Effector memory CD8-positive, alpha-beta T cell (primary cell): Measurements from ENCODE around the gene RPP38.

ENCODE experiments used
- ATAC-seq: fragments of 150-1000 bp; cut with Tn5 transposase; replicated peaks from 2 replicates; pipeline ENCODE4 v1.10.0; 2021; ENCODE audit warnings: mild to moderate bottlenecking, moderate library complexity
- DNase-seq, 3 experiments: peaks; one replicate each; pipeline ENCODE4 v3.0.0; 2021
- H3K27ac Mint-ChIP-seq, 2 donors: one replicate each; pipeline ENCODE4 v1.8.0; 2022; ENCODE audit warnings: mild to moderate bottlenecking in 2 of 2, mixed read lengths in 2 of 2, moderate library complexity in 2 of 2
- H3K27me3 Mint-ChIP-seq, 2 donors: one replicate each; pipeline ENCODE4 v1.8.0; 2022; ENCODE audit warnings: mixed read lengths in 2 of 2
- H3K36me3 Mint-ChIP-seq: one replicate; pipeline ENCODE4 v1.8.0; 2022; ENCODE audit warnings: mild to moderate bottlenecking, moderate library complexity, mixed read lengths; ENCODE audit not compliant: insufficient read depth
- H3K4me1 Mint-ChIP-seq, 2 donors: one replicate each; pipeline ENCODE4 v1.8.0; 2022; ENCODE audit warnings: low read depth in 2 of 2, mixed read lengths in 2 of 2
- H3K4me3 Mint-ChIP-seq, 2 donors: one replicate each; pipeline ENCODE4 v1.8.0; 2022; ENCODE audit warnings: mild to moderate bottlenecking in 2 of 2, mixed read lengths in 2 of 2, moderate library complexity in 2 of 2
- H3K9me3 Mint-ChIP-seq, 2 donors: one replicate each; pipeline ENCODE4 v1.8.0; 2022; ENCODE audit warnings: mixed read lengths in 2 of 2

RPP38 gene

DNA sequence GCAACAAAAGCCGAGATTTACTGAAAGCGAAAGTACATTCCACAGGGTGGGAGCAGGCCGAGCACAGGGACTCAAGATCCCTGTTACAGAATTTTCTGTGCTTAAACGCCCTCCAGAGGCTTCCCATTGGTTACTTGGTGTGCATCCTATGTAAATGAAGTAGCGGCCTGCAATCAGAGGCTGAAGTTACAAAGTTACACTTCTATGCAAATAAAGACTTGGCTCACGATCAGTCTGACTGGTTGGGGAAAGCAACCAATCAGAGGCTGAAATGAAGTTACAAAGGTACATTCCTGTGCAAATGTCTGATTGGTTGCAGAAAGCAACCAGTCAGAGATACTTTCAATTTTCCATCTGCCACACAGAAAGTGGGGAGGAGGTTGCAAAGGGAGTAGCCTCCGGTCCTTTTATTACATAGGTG lies 12.6 kb upstream of the RPP38 start:
- no peak overlapping the region for H3K27ac Mint-ChIP-seq
- no peaks in the 10 kb centered on the region for H3K9me3 Mint-ChIP-seq
- H3K36me3 Mint-ChIP-seq: no peaks in the 10 kb centered on the region
- ATAC-seq (peak; percentile 4), DNase-seq (no peak)
- H3K4me3 Mint-ChIP-seq: peak overlapping the region in 1 of 2 donors; percentile 6
- H3K4me1 Mint-ChIP-seq: no peaks in the 10 kb centered on the region
- H3K27me3 Mint-ChIP-seq: peaks cover 0 to 6% of the 10 kb centered on the region in 2 donors

DNA sequence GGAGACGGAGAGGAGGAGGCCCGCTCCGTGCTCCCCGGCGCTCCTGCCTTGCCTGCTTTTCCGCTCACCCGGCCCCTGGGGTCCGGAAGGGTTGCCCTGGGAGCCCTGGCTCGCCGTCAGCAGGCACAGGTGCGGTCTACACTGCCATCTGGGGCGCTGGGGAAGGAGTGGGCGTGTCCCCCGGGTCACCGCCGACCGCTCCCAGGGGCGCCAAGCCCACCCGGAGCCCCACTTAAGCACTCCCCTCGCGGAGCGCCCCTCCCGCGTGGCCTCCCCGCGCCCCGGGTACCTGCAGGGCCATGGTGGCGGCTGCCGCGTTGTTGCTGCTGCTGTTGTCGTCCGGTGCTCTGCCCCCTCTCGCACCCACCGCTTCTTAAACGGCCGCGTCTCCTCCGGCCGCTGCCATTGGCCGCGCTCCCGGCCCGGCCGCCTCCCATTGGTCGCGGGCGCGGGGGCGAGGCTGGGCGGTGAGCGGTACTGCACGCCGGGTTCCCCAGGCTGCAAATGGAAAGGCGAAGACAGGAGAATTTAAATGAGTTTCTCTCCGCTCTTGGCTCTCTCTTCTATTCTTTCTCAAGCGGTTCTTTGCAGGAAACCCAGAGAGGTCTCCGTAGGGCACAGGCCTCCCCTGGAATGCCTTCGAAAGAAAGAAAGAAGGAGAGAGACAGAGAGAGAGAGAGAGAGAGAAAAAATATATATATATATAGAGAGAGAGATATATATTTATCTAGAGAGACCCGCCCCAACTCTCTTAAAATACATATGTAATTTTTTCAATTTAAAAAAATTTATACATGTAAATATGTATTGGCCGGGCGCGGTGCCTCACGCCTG lies 8.5 kb upstream of the RPP38 start, which contains the start of gene ACBD7:
ACBD7 (minus strand) TSS at position 349 of the 834 bp plus-strand sequence; CDS start at position 301, 48 bp downstream.
- Mint-ChIP-seq H3K36me3 (no peaks in the 10 kb centered on the region), H3K9me3 (no peaks in the 10 kb centered on the region), H3K4me1 (no peaks in the 10 kb centered on the region), H3K27me3 (no peaks in the 10 kb centered on the region), H3K4me3 (peak within 1 kb of the TSS; percentile 73 to 74), H3K27ac (no peak within 1 kb of the TSS)
- ATAC-seq (peak; percentile 99), DNase-seq (peak; percentile 71 to 79 (median 76))

DNA sequence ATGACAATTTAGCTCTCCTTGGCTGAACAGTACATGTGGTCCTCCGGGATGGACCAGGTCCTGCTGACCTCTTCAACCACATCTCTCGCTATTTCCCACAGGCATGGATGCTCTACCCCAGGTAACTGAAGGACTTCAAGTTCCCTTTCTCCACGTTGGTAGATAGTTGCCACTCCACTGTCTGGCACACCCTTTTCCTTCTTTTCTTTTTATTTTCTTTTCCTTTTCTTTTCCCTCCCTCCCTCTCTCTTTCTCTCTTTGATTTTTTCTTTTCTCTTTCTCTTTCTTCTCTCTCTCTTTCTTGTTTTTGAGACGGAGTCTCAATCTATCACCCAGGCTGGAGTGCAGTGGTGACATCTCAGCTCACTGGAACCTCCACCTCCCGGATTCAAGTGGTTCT lies 5.7 kb upstream of the RPP38 start:
- ATAC-seq (no peak), DNase-seq (no peak)
- Mint-ChIP-seq H3K27ac (no peak overlapping the region), H3K36me3 (peaks cover 4% of the 10 kb centered on the region), H3K4me1 (peaks cover 3% of the 10 kb centered on the region in 2 donors), H3K4me3 (no peak overlapping the region), H3K9me3 (no peaks in the 10 kb centered on the region), H3K27me3 (no peaks in the 10 kb centered on the region)

GRCh38 chr10:15092855-15093408 lies 4.2 kb upstream of the RPP38 start:
- Mint-ChIP-seq H3K9me3 (no peaks in the 10 kb centered on the region), H3K27ac (no peak overlapping the region), H3K4me1 (peaks cover 10 to 12% of the 10 kb centered on the region in 2 donors), H3K27me3 (no peaks in the 10 kb centered on the region), H3K4me3 (no peak overlapping the region), H3K36me3 (peaks cover 19% of the 10 kb centered on the region)
- DNase-seq: no peak
- no peak for ATAC-seq

DNA sequence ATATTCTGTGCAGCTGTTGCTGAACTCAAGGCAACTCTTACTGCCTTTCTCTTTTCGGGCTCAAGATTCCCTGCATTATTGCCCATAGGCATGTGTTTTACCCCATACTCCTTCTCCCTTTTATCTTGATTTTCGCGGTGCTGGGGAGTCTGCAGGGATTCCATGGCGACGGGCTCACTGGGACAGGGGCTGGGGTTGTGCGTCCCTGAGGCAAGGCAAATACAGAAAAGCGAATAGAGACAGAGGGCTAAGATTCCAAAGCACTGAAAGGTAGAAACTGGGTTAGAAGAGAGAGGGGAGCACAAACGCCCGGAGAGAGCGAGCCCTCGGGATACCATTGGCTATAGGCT lies 519 bp upstream of the RPP38 start:
- H3K9me3 Mint-ChIP-seq: no peaks in the 10 kb centered on the region

DNA sequence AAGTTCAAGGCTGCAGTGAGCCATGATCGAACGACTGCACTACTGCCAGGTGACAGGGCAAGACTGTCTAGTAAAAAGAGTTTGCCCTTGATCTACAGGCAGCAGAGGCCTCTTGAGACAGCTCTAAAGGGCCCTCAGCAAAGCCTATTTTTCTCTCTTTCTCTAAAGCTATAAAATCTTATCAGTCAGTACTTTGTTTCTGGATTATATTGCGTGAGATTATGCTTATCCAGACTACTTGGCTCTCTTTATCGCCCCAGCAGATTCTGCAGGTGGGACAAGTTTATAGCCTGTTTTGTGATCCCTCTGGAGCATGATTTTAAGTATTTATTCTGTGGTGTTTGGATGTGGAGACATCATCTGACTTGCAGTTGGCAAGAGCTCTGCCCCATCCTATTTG lies 2.7 kb downstream of the RPP38 start:
- Mint-ChIP-seq H3K36me3 (peaks cover 62% of the 10 kb centered on the region), H3K9me3 (no peaks in the 10 kb centered on the region)

More for the DNA sequence above, 519 bp upstream of the RPP38 start:
- no peaks in the 10 kb centered on the region for H3K27me3 Mint-ChIP-seq
- H3K4me3 Mint-ChIP-seq: peak overlapping the region; percentile 94 to 95
- H3K36me3 Mint-ChIP-seq: peaks cover 30% of the 10 kb centered on the region
- ATAC-seq (peak; percentile 13), DNase-seq (no peak)
- peak overlapping the region; percentile 99 for H3K27ac Mint-ChIP-seq
- H3K4me1 Mint-ChIP-seq: peaks cover 22 to 29% of the 10 kb centered on the region in 2 donors

GRCh38 chr10:15103513-15103912 lies 6.4 kb downstream of the RPP38 start:
- Mint-ChIP-seq H3K4me3 (no peak overlapping the region), H3K36me3 (peaks cover 71% of the 10 kb centered on the region), H3K9me3 (no peaks in the 10 kb centered on the region), H3K27ac (peak overlapping the region in 1 of 2 donors; percentile 82), H3K4me1 (peaks cover 10 to 21% of the 10 kb centered on the region in 2 donors), H3K27me3 (no peaks in the 10 kb centered on the region)
- DNase-seq (no peak), ATAC-seq (no peak)

More for the DNA sequence above, 2.7 kb downstream of the RPP38 start:
- Mint-ChIP-seq H3K27ac (peak overlapping the region in 1 of 2 donors; percentile 89), H3K4me3 (peak overlapping the region in 1 of 2 donors; percentile 36), H3K27me3 (no peaks in the 10 kb centered on the region), H3K4me1 (peaks cover 23 to 29% of the 10 kb centered on the region in 2 donors)
- ATAC-seq: no peak
- DNase-seq: no peak

DNA sequence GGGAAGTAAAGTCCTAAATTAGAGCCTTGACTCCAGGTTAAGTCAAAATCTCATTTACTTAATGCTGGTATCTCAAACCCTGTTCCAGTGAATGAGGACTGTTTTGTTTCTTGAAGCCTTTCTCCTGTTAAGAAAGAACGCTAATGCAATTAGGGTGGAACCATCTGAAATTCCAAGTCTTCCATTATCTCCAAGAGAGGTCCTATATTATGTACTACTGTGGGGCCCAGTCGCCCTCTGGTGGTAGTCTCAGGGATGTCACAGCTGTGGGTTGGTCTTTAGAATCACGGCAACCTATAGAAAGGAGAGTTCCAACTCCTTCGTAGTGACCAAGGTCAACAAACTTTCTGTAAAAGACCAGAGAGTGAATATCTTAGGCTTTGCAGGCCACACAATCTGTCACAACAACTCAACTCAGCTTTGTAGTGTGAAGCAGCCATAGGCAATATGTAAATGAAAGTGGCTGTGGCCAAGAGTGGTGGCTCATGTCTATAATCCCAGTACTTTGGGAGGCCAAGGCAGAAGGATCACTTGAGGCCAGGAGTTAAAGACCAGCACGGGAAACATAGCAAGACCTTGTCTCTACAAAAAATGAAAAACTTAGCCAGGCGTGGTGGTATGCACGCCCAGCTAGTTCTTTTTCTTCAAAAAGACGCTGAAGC lies 9.3 kb downstream of the RPP38 start:
- peak; percentile 58 to 70 (median 64) for DNase-seq
- Mint-ChIP-seq H3K4me1 (peaks cover 3 to 5% of the 10 kb centered on the region in 2 donors), H3K27me3 (no peaks in the 10 kb centered on the region), H3K27ac (peak overlapping the region; percentile 9 to 35), H3K9me3 (no peaks in the 10 kb centered on the region), H3K36me3 (peaks cover 85% of the 10 kb centered on the region), H3K4me3 (no peak overlapping the region)
- ATAC-seq: peak; percentile 99

DNA sequence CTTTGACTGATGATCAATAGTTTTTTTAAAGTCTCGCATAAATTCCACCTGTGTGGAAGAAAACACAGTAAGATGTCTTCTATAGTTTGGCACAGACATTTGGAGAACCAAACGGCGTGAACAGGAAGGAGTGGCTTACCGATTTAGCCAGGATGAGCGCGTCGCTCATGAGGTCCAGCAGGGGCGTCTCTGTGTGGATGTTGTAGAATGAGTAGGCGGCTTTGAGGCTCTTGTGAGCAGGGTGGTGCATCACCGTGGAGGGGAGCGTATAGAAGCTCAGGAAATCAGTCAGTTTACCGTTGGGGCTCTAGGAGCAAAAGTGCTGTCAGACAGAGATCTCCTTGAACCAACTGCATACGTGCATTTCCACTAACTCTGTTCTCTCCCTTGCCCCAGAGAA lies 15.5 kb downstream of the RPP38 start:
- Mint-ChIP-seq H3K36me3 (peaks cover 48% of the 10 kb centered on the region), H3K9me3 (no peaks in the 10 kb centered on the region), H3K27me3 (no peaks in the 10 kb centered on the region), H3K4me1 (peaks cover 0 to 5% of the 10 kb centered on the region in 2 donors), H3K4me3 (no peak overlapping the region), H3K27ac (peak overlapping the region in 1 of 2 donors; percentile 72)
- DNase-seq: no peak
- ATAC-seq: no peak

DNA sequence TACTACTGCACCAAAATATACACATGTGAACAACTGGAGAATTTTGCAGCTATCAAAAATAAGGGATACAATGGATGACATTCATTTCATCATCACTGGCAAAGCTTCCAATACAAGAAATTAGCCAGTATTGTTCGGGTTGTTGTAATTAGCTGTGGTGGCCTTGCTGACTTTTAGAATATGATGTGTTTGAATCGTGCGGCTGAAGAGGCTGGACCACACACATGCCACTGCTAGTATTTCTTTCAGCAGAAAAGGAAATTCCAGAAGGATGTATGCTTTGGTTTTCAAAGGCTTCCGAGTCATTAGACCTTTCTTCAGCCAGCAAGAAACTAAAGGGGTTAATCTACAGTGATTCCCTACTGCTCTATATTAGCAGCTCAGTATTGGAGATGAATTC lies 16.6 kb downstream of the RPP38 start:
- Mint-ChIP-seq H3K9me3 (no peaks in the 10 kb centered on the region), H3K36me3 (peaks cover 37% of the 10 kb centered on the region), H3K4me1 (peaks cover 0 to 8% of the 10 kb centered on the region in 2 donors), H3K27ac (no peak overlapping the region), H3K27me3 (no peaks in the 10 kb centered on the region), H3K4me3 (no peak overlapping the region)
- ATAC-seq (no peak), DNase-seq (no peak)

DNA sequence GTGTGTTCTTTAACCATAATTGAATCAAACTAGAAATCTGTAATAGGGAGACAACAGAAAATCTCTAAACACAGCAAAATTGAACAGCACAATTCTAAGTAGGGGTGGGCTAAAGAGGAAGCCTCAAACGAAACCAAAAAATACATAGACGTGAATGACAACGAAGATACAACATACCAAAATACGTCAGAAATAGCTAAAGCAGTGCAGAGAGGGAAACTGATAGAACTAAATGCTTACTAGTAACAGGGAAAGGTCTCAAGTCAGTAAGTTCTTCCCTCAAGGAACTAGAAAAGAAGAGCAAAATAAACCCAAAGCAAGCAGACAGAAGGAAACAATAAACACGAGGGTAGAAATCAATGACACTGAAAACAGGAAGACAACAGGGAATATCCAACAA lies 19.1 kb downstream of the RPP38 start:
- Mint-ChIP-seq H3K27ac (no peak overlapping the region), H3K9me3 (no peaks in the 10 kb centered on the region), H3K4me1 (peaks cover 5 to 8% of the 10 kb centered on the region in 2 donors), H3K36me3 (peaks cover 20% of the 10 kb centered on the region), H3K4me3 (no peak overlapping the region), H3K27me3 (no peaks in the 10 kb centered on the region)
- ATAC-seq: no peak
- no peak for DNase-seq

DNA sequence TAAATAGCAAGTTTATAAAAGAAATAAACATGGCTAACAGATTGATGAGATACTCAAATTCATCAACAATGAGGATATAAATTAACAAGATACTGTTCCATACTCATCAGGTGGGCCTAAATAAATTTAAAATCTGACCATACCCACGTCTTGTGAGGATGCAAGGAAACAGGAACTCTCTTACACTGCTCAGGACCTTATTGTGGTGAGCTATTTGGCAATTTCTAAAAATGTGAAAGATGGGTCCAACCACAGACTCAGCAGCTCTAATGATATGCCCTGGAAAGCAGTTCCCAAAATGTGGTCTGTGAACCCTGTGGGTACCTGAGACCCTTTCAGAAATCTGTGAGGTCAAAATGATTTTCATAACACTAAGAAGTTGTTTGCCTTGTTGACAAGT lies 21.5 kb downstream of the RPP38 start:
- peaks cover 5 to 8% of the 10 kb centered on the region in 2 donors for H3K4me1 Mint-ChIP-seq
- peaks cover 13% of the 10 kb centered on the region for H3K36me3 Mint-ChIP-seq
- ATAC-seq (no peak), DNase-seq (no peak)
- H3K27ac Mint-ChIP-seq: no peak overlapping the region
- no peaks in the 10 kb centered on the region for H3K9me3 Mint-ChIP-seq
- H3K27me3 Mint-ChIP-seq: no peaks in the 10 kb centered on the region
- H3K4me3 Mint-ChIP-seq: no peak overlapping the region

- ATAC-seq (no peak), DNase-seq (no peak)
- H3K9me3 Mint-ChIP-seq: no peaks in the 10 kb centered on the region
- no peaks in the 10 kb centered on the region for H3K27me3 Mint-ChIP-seq
- H3K4me1 Mint-ChIP-seq: peaks cover 7 to 10% of the 10 kb centered on the region in 2 donors
- peaks cover 14% of the 10 kb centered on the region for H3K36me3 Mint-ChIP-seq
- H3K27ac Mint-ChIP-seq: no peak overlapping the region
- H3K4me3 Mint-ChIP-seq: no peak overlapping the region
Measured at GRCh38 chr10:15120523-15120922, 23.4 kb downstream of the RPP38 start.
